Brain microvascular endothelial cell (primary cell): ENCODE data around the gene PFDN6.

Experiments
- DNase-seq: peaks from one replicate; pipeline ENCODE4 v3.0.0-alpha.2; 2020
- H3K27ac ChIP-seq: fragments of 250-450 bp; sonication (Bioruptor Pico); 2 replicates; pipeline ENCODE4 v1.5.1; 2020; ENCODE audit warnings: mild to moderate bottlenecking, moderate library complexity
- H3K27me3 ChIP-seq: fragments of 250-450 bp; sonication (Bioruptor Pico); replicated peaks from 2 replicates; pipeline ENCODE4 v1.5.1; 2020; ENCODE audit warnings: mild to moderate bottlenecking
- H3K36me3 ChIP-seq: fragments of 250-450 bp; sonication (Bioruptor Pico); replicated peaks from 2 replicates; pipeline ENCODE4 v1.5.1; 2020; ENCODE audit warnings: mild to moderate bottlenecking
- H3K4me3 ChIP-seq: 2 replicates; pipeline ENCODE4 v1.5.1; 2011; ENCODE audit warnings: low read depth, mild to moderate bottlenecking, control low read depth, low read length, moderate library complexity
- in situ Hi-C: cut with HindIII; loops from 2 replicates; pipeline ENCODE4 v1.10.0; 2017; ENCODE audit warnings: low sequenced_read_pairs, low pct_ligation_motif_present
- TF ChIP-seq, protein P1 (sequence below): IDR thresholded peaks from 2 replicates; pipeline ENCODE4 v1.5.1; 2011; ENCODE audit warnings: low read depth, mild to moderate bottlenecking, moderate library complexity, low read length, control low read depth, inconsistent platforms; ENCODE audit errors: missing control alignments

PFDN6 gene

DNA sequence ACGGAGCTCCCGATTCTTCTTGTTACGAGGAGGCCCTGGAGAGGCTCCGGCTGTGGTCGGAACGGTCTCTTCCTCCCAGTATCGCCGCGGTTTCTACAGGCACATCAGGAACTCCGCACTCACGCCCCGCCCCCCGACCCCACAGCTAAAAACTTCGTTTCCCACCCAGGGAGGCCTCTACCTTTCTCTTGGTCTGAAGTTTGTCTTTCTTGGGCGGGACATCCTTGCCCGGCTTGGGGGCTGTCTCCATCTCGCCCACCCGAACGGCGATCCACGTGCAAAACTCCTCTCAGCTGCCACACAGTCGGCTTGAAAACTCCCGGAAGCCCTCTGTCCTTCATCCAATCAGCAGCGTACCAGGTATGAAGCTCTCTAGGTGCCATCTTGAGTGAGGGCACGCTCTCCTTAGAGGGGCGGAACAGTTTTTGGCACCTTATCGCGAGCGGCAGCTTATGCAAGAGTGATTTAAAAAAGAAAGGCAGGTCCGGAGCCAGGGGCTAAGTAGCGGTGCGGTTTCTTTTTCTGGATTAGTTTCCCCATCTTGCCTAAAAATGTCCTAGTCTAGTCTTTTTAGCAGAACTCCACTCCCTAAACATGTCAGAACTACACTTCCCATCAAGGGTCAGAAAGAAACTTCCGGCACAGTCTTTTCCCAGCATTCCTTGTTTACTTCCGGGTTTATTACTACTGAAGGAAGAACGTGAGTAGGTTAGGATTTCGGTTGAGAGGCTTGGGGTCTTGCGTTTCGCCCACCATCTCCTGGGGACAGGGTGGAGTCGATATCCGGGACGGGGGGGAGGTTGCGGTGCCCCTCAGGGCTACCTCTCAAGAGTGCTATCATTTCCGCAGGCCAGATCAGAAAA, at the start of gene PFDN6, which contains the start of gene WDR46:
Gene PFDN6, plus strand, starts transcription at position 681 of the 863 bp plus-strand sequence. CDS start 256 bp downstream, outside the sequence.
Gene WDR46, minus strand, starts transcription at position 319 of the 863 bp plus-strand sequence. Its CDS starts 69 bp downstream, at position 250.
- peaks cover 51% of the 10 kb centered on the region for H3K36me3 ChIP-seq
- TF ChIP-seq, protein P1, sequence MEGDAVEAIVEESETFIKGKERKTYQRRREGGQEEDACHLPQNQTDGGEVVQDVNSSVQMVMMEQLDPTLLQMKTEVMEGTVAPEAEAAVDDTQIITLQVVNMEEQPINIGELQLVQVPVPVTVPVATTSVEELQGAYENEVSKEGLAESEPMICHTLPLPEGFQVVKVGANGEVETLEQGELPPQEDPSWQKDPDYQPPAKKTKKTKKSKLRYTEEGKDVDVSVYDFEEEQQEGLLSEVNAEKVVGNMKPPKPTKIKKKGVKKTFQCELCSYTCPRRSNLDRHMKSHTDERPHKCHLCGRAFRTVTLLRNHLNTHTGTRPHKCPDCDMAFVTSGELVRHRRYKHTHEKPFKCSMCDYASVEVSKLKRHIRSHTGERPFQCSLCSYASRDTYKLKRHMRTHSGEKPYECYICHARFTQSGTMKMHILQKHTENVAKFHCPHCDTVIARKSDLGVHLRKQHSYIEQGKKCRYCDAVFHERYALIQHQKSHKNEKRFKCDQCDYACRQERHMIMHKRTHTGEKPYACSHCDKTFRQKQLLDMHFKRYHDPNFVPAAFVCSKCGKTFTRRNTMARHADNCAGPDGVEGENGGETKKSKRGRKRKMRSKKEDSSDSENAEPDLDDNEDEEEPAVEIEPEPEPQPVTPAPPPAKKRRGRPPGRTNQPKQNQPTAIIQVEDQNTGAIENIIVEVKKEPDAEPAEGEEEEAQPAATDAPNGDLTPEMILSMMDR: no peak
- DNase-seq: peak; percentile 87
- peak within 1 kb of the TSS; percentile 86 for H3K4me3 ChIP-seq
- peak within 1 kb of the TSS; percentile 69 for H3K27ac ChIP-seq
- in situ Hi-C loops: no loop called here
- H3K27me3 ChIP-seq: no peaks in the 10 kb centered on the region

- no peak for DNase-seq
- Histone ChIP-seq H3K27me3 (peaks cover 2% of the 10 kb centered on the region), H3K4me3 (no peak overlapping the region), H3K36me3 (no peaks in the 10 kb centered on the region), H3K27ac (no peak overlapping the region)
- in situ Hi-C loops: no loop called here
- TF ChIP-seq, protein P1: no peak
These were observed 47.4 kb upstream of the PFDN6 start for GRCh38 chr6:33241968-33242367.

- no peak for DNase-seq
- in situ Hi-C loops: no loop called here
- H3K36me3 ChIP-seq: no peaks in the 10 kb centered on the region
- peaks cover 2% of the 10 kb centered on the region for H3K27me3 ChIP-seq
- no peak overlapping the region for H3K4me3 ChIP-seq
- TF ChIP-seq, protein P1: no peak
- H3K27ac ChIP-seq: no peak overlapping the region
These were observed 45.9 kb upstream of the PFDN6 start for GRCh38 chr6:33243476-33243875.

- H3K27ac ChIP-seq: peak overlapping the region; percentile 87
- H3K4me3 ChIP-seq: peak overlapping the region; percentile 68
- H3K27me3 ChIP-seq: no peaks in the 10 kb centered on the region
- in situ Hi-C loops: no loop called here
- no peaks in the 10 kb centered on the region for H3K36me3 ChIP-seq
- TF ChIP-seq, protein P1: peak; percentile 92
- peak; percentile 81 for DNase-seq
These were observed 41.3 kb upstream of the PFDN6 start for GRCh38 chr6:33247977-33248642.

DNA sequence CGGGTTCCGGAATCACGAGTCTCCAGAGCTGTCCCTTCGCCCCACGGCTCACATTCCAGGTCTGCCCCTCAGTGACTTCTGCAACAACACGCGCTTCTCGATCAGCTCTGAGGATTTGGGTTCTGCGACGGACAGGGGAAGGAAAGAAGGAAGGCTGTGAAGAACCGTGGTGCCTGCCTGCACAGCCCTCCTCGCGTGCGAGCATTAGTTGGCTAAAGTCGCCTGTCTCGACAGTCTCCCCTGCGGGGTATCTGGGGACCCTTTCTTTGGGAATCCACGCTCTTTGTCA, 40.8 kb upstream of the PFDN6 start:
- TF ChIP-seq, protein P1: no peak
- Histone ChIP-seq H3K27me3 (no peaks in the 10 kb centered on the region), H3K27ac (peak overlapping the region; percentile 87), H3K36me3 (no peaks in the 10 kb centered on the region), H3K4me3 (peak overlapping the region; percentile 68)
- in situ Hi-C loops: no loop called here
- no peak for DNase-seq
